K562 (cell line): ENCODE results near the gene NECAP2. TPM values are rescaled to one million over a fixed set of nuclear protein-coding genes. Genes with fewer than 3 reads are reported as not detected.
"Not testable (repeated sequence)": the region's sequence is repeated elsewhere in the genome, so short reads cannot be mapped to it uniquely, and the experiment has no call there.

ENCODE experiments used
- ATAC-seq: fragments of 200-7000 bp; cut with Tn5 transposase; 3 replicates; pipeline ENCODE4 v1.9.1; 2020; ENCODE audit warnings: moderate library complexity
- BruUV-seq: library from RNA; stranded (reverse); fragments of 400-500 nt; replicated peaks from 2 replicates; lab custom pipeline; 2021; lab: Mats Ljungman, UMichigan
- CTCF ChIA-PET: fragments of 300-600 bp; formaldehyde crosslinking; extraction: SDS; loops from one replicate; lab custom pipeline; 2021; ENCODE audit warnings: low intra/inter-chr PET ratio; lab: Yijun Ruan, JAX
- POLR2A ChIA-PET: fragments of 300-600, 350-650 bp; sonication (Branson Sonifier 250); formaldehyde crosslinking; extraction: SDS; loops from one replicate; lab custom pipeline; 2021; ENCODE audit warnings: antibody characterized with exemption, inconsistent platforms; lab: Yijun Ruan, JAX
- DNase-seq, 4 experiments: peaks; one replicate each; pipeline versions ENCODE4 v3.0.0 to v3.0.0-alpha.2; 2011 to 2018; ENCODE audit warnings: low spot score in 3 of 4, mixed read lengths in 3 of 4; ENCODE audit errors: extremely low read depth in 1 of 4
- FAIRE-seq: peaks from 2 replicates; lab custom pipeline; 2011; peaks lifted over from hg19 to GRCh38; lab: Jason Lieb, UNC
- H2AFZ ChIP-seq: 2 replicates; pipeline ENCODE4 v1.6.0; 2011; ENCODE audit warnings: low read depth, low read length, control low read depth, inconsistent platforms
- H3K27ac ChIP-seq: fragments of 200-600 bp; 3 replicates; pipeline ENCODE4 v1.8.0; 2011; ENCODE audit warnings: low read depth, mild to moderate bottlenecking, control low read depth, inconsistent platforms, low read length, moderate library complexity, mixed read lengths; ENCODE audit errors: extremely low read depth
- H3K27me3 ChIP-seq, 2 experiments: fragments of 300-600 bp in 1 of 2; 2 replicates in 1 of 2; 3 replicates in 1 of 2; pipeline versions ENCODE4 v1.6.0 to v1.8.0; 2011; ENCODE audit warnings: inconsistent platforms in 2 of 2, low read length in 2 of 2, mild to moderate bottlenecking in 1 of 2, mixed read lengths in 1 of 2, moderate library complexity in 1 of 2; ENCODE audit not compliant: control insufficient read depth in 2 of 2, insufficient read depth in 2 of 2
- H3K36me3 ChIP-seq: fragments of 300-600 bp; 3 replicates; pipeline ENCODE4 v1.8.0; 2011; ENCODE audit warnings: mild to moderate bottlenecking, low read length, inconsistent platforms; ENCODE audit not compliant: control insufficient read depth, insufficient read depth
- H3K4me1 ChIP-seq, 2 experiments: fragments of 200-600 bp in 1 of 2; replicated peaks in 1 of 2; 2 replicates in 1 of 2; 3 replicates in 1 of 2; pipeline versions ENCODE4 v1.5.1 to v1.8.0; 2011; ENCODE audit warnings: inconsistent platforms in 2 of 2, low read length in 2 of 2, mild to moderate bottlenecking in 1 of 2, mixed read lengths in 1 of 2, moderate library complexity in 1 of 2; ENCODE audit not compliant: control insufficient read depth in 2 of 2, insufficient read depth in 2 of 2
- H3K4me2 ChIP-seq: 2 replicates; pipeline ENCODE4 v1.6.1; 2011; ENCODE audit warnings: low read length, control low read depth, inconsistent platforms, mixed read lengths; ENCODE audit not compliant: insufficient read depth
- H3K4me3 ChIP-seq: fragments of 200-600 bp; sonication (generic), shearing (Covaris generic); 2 replicates; pipeline ENCODE4 v1.5.1; 2016; ENCODE audit warnings: control low read depth, inconsistent platforms
- H3K79me2 ChIP-seq: fragments of 200-600 bp; 3 replicates; pipeline ENCODE4 v1.8.0; 2011; ENCODE audit warnings: low read length, inconsistent platforms; ENCODE audit not compliant: control insufficient read depth, insufficient read depth
- H3K9ac ChIP-seq, 2 experiments: 2 replicates each; pipeline versions ENCODE4 v1.6.0 to v1.6.1; 2011; ENCODE audit warnings: low read depth in 2 of 2, low read length in 2 of 2, control low read depth in 1 of 2, inconsistent platforms in 1 of 2, mild to moderate bottlenecking in 1 of 2, mixed read lengths in 1 of 2; ENCODE audit not compliant: insufficient read depth in 1 of 2
- H3K9me1 ChIP-seq: one replicate; pipeline ENCODE4 v1.6.0; 2011; ENCODE audit warnings: inconsistent platforms, mild to moderate bottlenecking, low read length, moderate library complexity; ENCODE audit not compliant: control insufficient read depth, insufficient read depth
- H3K9me3 ChIP-seq: replicated peaks from 2 replicates; pipeline ENCODE4 v1.5.1; 2011; ENCODE audit warnings: low read depth, low read length, inconsistent platforms; ENCODE audit not compliant: control insufficient read depth, insufficient read depth
- H4K20me1 ChIP-seq: replicated peaks from 2 replicates; pipeline ENCODE4 v1.6.1; 2011; ENCODE audit warnings: low read length, inconsistent platforms, mixed read lengths; ENCODE audit not compliant: control insufficient read depth, insufficient read depth
- ZFP36 ChIP-seq: fragments of 150-350 bp; IDR thresholded peaks from 2 replicates; pipeline ENCODE4 v1.6.1; 2018; ENCODE audit warnings: low read length, low read depth; ENCODE audit not compliant: partially characterized antibody
- WGBS: fragments of 100-300 bp; shearing (Covaris generic); methylation state at CpG from one replicate; pipeline ENCODE4 v1.1.6; 2016; ENCODE audit warnings: low coverage, mixed read lengths; ENCODE audit not compliant: insufficient coverage; ENCODE audit errors: missing lambda C conversion rate; 5-methylcytosine and 5-hydroxymethylcytosine counted together
- in situ Hi-C: fragments of 300-500 bp; cut with MboI; formaldehyde crosslinking; loops from 4 replicates; pipeline ENCODE4 v1.15.0; 2018; ENCODE audit warnings: inconsistent platforms, mixed read lengths
- intact Hi-C: fragments of 100-400 bp; cut with micrococcal nuclease; formaldehyde crosslinking; loops from 2 replicates; pipeline ENCODE4 v1.14.2; 2022
- polyA plus RNA-seq, 8 experiments: library from polyadenylated mRNA; depleted of rRNA in 4 of 8; stranded (reverse) in 5 of 8; unstranded in 3 of 8; fragments of >200 nt; fragmentation: Nextera tagmentation in 2 of 8; fragmentation: Illumina TruSeq in 1 of 8; extraction: Ambion mirVana in 2 of 8; extraction: Trizol in 1 of 8; gene quantifications; 2 replicates each; pipeline versions ENCODE4 v1.2.1 to v1.2.3, GENCODE V29; 2011 to 2014; ENCODE audit warnings: inconsistent platforms in 1 of 8, missing spikeins in 1 of 8
- total RNA-seq, 7 experiments: library from RNA; depleted of rRNA in 6 of 7; stranded (reverse); fragments of >200 nt in 6 of 7; fragmentation: Illumina TruSeq in 2 of 7; extraction: Trizol in 2 of 7; gene quantifications; 2 replicates each; pipeline versions ENCODE4 v1.2.1 to v1.2.3, GENCODE V29; 2011 to 2021; ENCODE audit warnings: low replicate concordance in 1 of 7

The NECAP2 gene
- total and polyA plus RNA-seq, 9 of the 15 experiments (the other 6 are each of a cell fraction or from before 2014, with no cell fraction given) = 22.7 to 107 (median 79.2) TPM

DNA sequence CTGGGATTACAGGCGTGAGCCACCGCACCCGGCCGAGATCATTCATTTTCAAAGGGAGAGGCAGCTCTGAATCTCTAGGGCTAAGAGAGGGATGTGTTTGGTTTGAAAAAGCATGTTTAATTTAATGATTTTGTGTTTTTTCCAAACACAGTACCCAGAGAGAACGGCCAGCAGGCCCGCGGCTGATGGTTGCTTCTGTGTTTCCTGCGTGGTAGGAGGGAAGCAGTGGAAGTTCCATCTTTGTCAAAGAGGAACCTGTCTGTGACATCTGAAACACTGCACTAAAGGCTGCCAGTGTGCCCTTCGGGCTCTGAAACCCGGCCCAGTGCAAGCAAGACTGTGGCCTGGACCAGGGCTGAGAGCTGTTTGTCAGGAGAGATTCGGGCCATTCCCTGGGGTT, 59.9 kb downstream of the NECAP2 start:
- H3K9me3 ChIP-seq, BruUV-seq, H3K79me2 ChIP-seq, H3K36me3 ChIP-seq, H4K20me1 ChIP-seq, intact Hi-C loops, ATAC-seq, H3K9me1 ChIP-seq, H3K4me3 ChIP-seq, H3K27ac ChIP-seq, H2AFZ ChIP-seq, H3K27me3 ChIP-seq, DNase-seq, H3K9ac ChIP-seq, H3K4me2 ChIP-seq: not testable (repeated sequence)
- CTCF ChIA-PET = interaction anchor here (0.6 kb wide), 1 partner anchor 115 kb away, joined by 4 read pairs; no protein-coding TSS in a partner anchor
- in situ Hi-C loops = loop anchor here (25.0 kb wide), 1 partner anchor 112 kb away; the partner anchor contains the start of gene NBPF1
- H3K4me1 ChIP-seq = peaks cover 3 to 24% of the 10 kb centered on the region in 2 experiments; a peak in 3 of 5 replicates
- WGBS = 90% methylated on average over 10 of the region's 11 CpGs
- FAIRE-seq = peak; percentile 44
- POLR2A ChIA-PET = interaction anchor here (1.1 kb wide), 1 partner anchor 10 kb away, joined by 5 read pairs; no protein-coding TSS in a partner anchor

DNA sequence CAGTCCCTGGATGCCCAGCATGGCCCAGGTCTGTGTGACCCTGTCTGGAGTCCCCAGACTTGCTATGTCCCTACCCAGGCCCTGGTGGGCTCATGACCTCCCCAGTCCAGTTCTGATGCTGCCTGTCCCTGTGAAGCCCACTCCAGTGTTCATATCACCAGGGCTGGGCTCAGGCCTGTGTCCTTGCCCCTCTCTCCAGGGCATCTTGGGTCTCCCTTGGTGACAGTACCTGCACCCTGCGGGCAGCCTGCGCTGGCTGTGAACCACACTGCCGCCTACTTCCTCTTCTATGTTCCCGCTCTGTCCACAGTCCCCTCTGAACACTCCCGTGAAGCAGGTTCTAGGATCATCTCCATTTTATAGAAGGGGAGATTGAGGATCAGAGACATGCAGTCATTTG, 60.5 kb downstream of the NECAP2 start:
- peaks cover 3 to 24% of the 10 kb centered on the region in 2 experiments; a peak in 3 of 5 replicates for H3K4me1 ChIP-seq
- in situ Hi-C loops = loop anchor here (25.0 kb wide), 1 partner anchor 111 kb away; the partner anchor contains the start of gene NBPF1
- H3K36me3 ChIP-seq, DNase-seq, H3K9me1 ChIP-seq, H4K20me1 ChIP-seq, BruUV-seq, H2AFZ ChIP-seq, H3K9me3 ChIP-seq, ATAC-seq, FAIRE-seq, H3K4me3 ChIP-seq, H3K79me2 ChIP-seq, CTCF ChIA-PET, H3K27me3 ChIP-seq, intact Hi-C loops, H3K4me2 ChIP-seq, H3K27ac ChIP-seq: not testable (repeated sequence)
- POLR2A ChIA-PET = interaction anchor here (1.1 kb wide), 1 partner anchor 9 kb away, joined by 5 read pairs; no protein-coding TSS in a partner anchor
- WGBS = 81% methylated on average over 4 of the region's 5 CpGs
- TF ChIP-seq ZFP36 = peak; percentile 21
- H3K9ac ChIP-seq = peak overlapping the region in 1 of 2 experiments; percentile 61; a peak in 1 of 4 replicates

DNA sequence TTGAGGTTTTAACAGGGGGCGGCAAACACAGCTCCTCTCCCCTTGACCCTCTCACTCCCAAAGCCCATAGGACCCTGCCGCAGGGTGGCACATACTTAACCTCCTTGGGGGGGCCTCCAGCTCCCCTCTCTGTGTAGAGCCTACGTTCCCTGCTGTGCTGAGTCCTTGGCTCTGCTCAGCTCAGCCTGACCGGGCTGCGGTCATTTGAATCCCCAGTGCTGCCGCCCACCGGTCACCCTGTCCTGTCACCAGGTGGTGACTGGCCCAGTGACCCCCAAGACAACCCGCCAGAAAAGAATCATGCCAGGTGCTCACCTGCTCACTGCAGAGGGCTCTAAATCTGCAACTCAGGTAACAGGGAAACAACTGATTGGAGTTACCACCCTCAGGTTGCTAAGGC, 60.9 kb downstream of the NECAP2 start:
- H3K9ac ChIP-seq, ATAC-seq, CTCF ChIA-PET, intact Hi-C loops, BruUV-seq, H3K27ac ChIP-seq, POLR2A ChIA-PET, H2AFZ ChIP-seq, H3K4me2 ChIP-seq, DNase-seq, H3K36me3 ChIP-seq, H3K9me3 ChIP-seq, H4K20me1 ChIP-seq, H3K4me3 ChIP-seq, H3K27me3 ChIP-seq, FAIRE-seq, H3K79me2 ChIP-seq, H3K9me1 ChIP-seq: not testable (repeated sequence)
- H3K4me1 ChIP-seq = peaks cover 3 to 24% of the 10 kb centered on the region in 2 experiments; a peak in 3 of 5 replicates
- in situ Hi-C loops = loop anchor here (25.0 kb wide), 1 partner anchor 111 kb away; the partner anchor contains the start of gene NBPF1
- WGBS = 55% methylated on average over 8 of the region's 8 CpGs
